ENCODE measurements around the gene RHOT1. TPM values are rescaled to one million over a fixed set of nuclear protein-coding genes. Genes with fewer than 3 reads are reported as not detected.
A peak's percentile ranks its signal among the peaks of the same experiment; 100 is the strongest.
"Not testable (repeated sequence)": the region's sequence is repeated elsewhere in the genome, so short reads cannot be mapped to it uniquely, and the experiment has no call there.

The RHOT1 gene
- total RNA-seq, 1 donor from 2014 or later, result 56.9 TPM

DNA sequence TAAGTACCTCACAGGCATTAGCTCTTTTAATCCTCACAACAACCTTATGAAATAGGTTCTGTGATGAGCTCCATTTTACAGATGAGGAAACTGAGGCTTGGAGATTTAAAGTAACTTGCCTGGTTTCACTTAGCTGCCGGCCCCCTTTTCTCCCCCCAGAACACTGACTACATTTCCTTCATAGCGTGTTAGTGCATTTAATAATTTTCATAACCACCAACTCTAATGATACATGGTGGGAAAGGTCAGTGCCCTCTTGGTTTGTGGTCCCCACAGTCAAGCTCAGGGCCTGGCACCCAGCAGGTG is 16.5 kb upstream of the RHOT1 start:
- no peak overlapping the region for H3K4me3 ChIP-seq
- peaks cover 27% of the 10 kb centered on the region for H3K4me1 ChIP-seq
- no peaks in the 10 kb centered on the region for H3K36me3 ChIP-seq
- no peak for DNase-seq
- H3K9me3 ChIP-seq (replicated peaks), result no peaks in the 10 kb centered on the region
- H3K27ac ChIP-seq (replicated peaks), result no peak overlapping the region
- TF ChIP-seq, protein P1, sequence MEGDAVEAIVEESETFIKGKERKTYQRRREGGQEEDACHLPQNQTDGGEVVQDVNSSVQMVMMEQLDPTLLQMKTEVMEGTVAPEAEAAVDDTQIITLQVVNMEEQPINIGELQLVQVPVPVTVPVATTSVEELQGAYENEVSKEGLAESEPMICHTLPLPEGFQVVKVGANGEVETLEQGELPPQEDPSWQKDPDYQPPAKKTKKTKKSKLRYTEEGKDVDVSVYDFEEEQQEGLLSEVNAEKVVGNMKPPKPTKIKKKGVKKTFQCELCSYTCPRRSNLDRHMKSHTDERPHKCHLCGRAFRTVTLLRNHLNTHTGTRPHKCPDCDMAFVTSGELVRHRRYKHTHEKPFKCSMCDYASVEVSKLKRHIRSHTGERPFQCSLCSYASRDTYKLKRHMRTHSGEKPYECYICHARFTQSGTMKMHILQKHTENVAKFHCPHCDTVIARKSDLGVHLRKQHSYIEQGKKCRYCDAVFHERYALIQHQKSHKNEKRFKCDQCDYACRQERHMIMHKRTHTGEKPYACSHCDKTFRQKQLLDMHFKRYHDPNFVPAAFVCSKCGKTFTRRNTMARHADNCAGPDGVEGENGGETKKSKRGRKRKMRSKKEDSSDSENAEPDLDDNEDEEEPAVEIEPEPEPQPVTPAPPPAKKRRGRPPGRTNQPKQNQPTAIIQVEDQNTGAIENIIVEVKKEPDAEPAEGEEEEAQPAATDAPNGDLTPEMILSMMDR (IDR thresholded peaks at IDR 0.05; ENCODE audit: borderline replicate concordance), result no peak
- H3K27me3 ChIP-seq (ENCODE audit: low read depth), result no peaks in the 10 kb centered on the region
- intact Hi-C loops (cut with micrococcal nuclease), result no loop called here

GRCh38 chr17:32126325-32126724 is 16.0 kb upstream of the RHOT1 start:
- no peak for DNase-seq
- Histone ChIP-seq H3K27me3 (ENCODE audit: low read depth) (no peaks in the 10 kb centered on the region), H3K36me3 (no peaks in the 10 kb centered on the region), H3K27ac (replicated peaks) (peak overlapping the region; percentile 94), H3K9me3 (replicated peaks) (no peaks in the 10 kb centered on the region), H3K4me1 (peaks cover 27% of the 10 kb centered on the region), H3K4me3 (no peak overlapping the region)
- intact Hi-C loops (cut with micrococcal nuclease), result no loop called here
- TF ChIP-seq, protein P1 (IDR thresholded peaks at IDR 0.05; ENCODE audit: borderline replicate concordance), result no peak

- H3K4me1 ChIP-seq, result peaks cover 27% of the 10 kb centered on the region
- no peaks in the 10 kb centered on the region for H3K9me3 ChIP-seq (replicated peaks)
- no peaks in the 10 kb centered on the region for H3K36me3 ChIP-seq
- intact Hi-C loops (cut with micrococcal nuclease), result no loop called here
- TF ChIP-seq, protein P1 (IDR thresholded peaks at IDR 0.05; ENCODE audit: borderline replicate concordance), result no peak
- peak overlapping the region; percentile 76 for H3K4me3 ChIP-seq
- H3K27me3 ChIP-seq (ENCODE audit: low read depth), result no peaks in the 10 kb centered on the region
- no peak for DNase-seq
- peak overlapping the region; percentile 94 for H3K27ac ChIP-seq (replicated peaks)
Observed at GRCh38 chr17:32126746-32127145, 15.6 kb upstream of the RHOT1 start.

DNA sequence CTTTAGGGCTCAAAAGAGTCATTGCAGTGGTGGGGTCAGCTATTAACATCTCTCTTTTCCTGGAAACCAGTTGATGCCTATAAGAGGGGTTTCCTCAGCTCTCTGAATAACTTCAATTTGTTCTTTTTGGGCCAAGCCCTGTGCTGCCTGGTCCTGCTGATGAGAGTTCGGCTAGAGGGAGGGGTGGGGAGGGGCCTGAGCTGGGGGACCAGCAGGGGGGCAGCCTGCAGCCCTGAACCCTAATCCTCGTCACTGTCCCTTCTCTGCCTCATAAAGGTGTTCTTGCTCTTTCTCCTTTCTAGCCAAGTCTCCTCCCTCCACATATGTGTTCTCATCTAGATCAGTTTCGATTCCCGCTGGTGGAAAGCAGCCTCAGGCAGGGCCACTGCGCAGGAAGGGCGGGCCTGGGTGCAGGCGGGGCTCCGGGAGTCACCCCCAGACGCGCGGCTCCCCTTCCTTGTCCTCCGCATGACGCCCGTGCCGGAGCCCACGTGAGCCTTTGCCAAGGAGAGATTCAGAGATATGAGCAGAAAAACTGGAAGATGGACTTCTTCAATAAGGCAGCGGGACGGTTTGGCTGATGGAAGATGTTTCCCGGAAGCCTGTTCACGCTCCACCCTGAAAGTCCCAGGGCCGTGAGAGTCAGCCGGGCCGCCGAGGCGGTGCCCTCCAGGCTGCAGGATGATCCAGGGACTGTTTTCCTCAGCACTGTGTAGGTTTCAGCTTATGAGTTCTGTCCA is 15.0 kb upstream of the RHOT1 start:
- intact Hi-C loops (cut with micrococcal nuclease), result no loop called here
- H3K4me1 ChIP-seq, result peaks cover 27% of the 10 kb centered on the region
- H3K36me3 ChIP-seq, result no peaks in the 10 kb centered on the region
- H3K27me3 ChIP-seq (ENCODE audit: low read depth), result no peaks in the 10 kb centered on the region
- DNase-seq, result peak; percentile 85
- H3K4me3 ChIP-seq, result peak overlapping the region; percentile 76
- peak overlapping the region; percentile 94 for H3K27ac ChIP-seq (replicated peaks)
- no peaks in the 10 kb centered on the region for H3K9me3 ChIP-seq (replicated peaks)
- TF ChIP-seq, protein P1 (IDR thresholded peaks at IDR 0.05; ENCODE audit: borderline replicate concordance), result no peak

GRCh38 chr17:32128470-32128869 is 13.8 kb upstream of the RHOT1 start:
- H3K27ac ChIP-seq (replicated peaks), result peak overlapping the region; percentile 94
- H3K9me3 ChIP-seq (replicated peaks); H3K36me3 ChIP-seq; DNase-seq; H3K27me3 ChIP-seq (ENCODE audit: low read depth); intact Hi-C loops (cut with micrococcal nuclease): not testable (repeated sequence)
- peak overlapping the region; percentile 76 for H3K4me3 ChIP-seq
- H3K4me1 ChIP-seq, result peaks cover 27% of the 10 kb centered on the region

DNA sequence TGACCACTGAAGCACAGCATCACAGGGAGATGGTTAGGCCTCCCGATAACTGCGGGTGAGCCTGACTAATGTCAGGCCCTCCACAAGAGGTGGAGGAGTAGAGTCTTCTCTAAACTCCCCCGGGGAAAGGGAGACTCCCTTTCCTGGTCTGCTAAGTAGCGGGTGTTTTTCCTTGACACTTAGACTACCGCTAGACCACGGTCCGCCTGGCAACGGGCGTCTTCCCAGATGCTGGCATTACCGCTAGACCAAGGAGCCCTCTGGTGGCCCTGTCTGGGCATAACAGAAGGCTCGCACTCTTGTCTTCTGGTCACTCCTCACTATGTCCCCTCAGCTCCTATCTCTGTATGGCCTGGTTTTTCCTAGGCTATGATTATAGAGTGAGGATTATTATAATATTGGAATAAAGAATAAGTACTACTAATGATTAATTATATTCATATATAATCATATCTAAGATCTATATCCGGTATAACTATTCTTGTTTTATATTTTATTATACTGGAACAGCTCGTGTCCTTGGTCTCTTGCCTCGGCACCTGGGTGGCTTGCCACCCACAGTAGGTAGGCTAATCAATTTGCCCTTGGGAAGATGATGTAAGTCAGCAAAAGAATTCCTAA is 6.7 kb upstream of the RHOT1 start:
- not testable (repeated sequence) for H3K27ac ChIP-seq (replicated peaks); H3K36me3 ChIP-seq; H3K27me3 ChIP-seq (ENCODE audit: low read depth); H3K4me3 ChIP-seq
- DNase-seq, result peak; percentile 23
- H3K4me1 ChIP-seq, result peaks cover 10% of the 10 kb centered on the region
- peaks cover 18% of the 10 kb centered on the region for H3K9me3 ChIP-seq (replicated peaks)
- intact Hi-C loops (cut with micrococcal nuclease), result loop anchor here (10.0 kb wide), 1 partner anchor 131 kb away; the partner anchor contains the start of gene LRRC37B
- TF ChIP-seq, protein P1 (IDR thresholded peaks at IDR 0.05; ENCODE audit: borderline replicate concordance), result peak; percentile 54

Measured in left ventricle myocardium inferior (tissue), 1 donor.